B cell (primary cell): ENCODE measurements around the gene GPA33. TPM values are rescaled to one million over a fixed set of nuclear protein-coding genes. Genes with fewer than 3 reads are reported as not detected.

Experiments used
- ATAC-seq: fragments of 200-7000 bp; cut with Tn5 transposase; one replicate; pipeline ENCODE4 v1.10.0; 2021; ENCODE audit warnings: low read depth, mild to moderate bottlenecking, moderate number of reproducible peaks, moderate library complexity
- CTCF ChIA-PET: fragments of 350-600 bp; sonication (Branson Sonifier 250); formaldehyde crosslinking; loops from one replicate; lab custom pipeline; 2021; ENCODE audit warnings: antibody characterized with exemption, inconsistent platforms; lab: Charles Lee
- POLR2A ChIA-PET: fragments of 350-600 bp; sonication (Branson Sonifier 250); formaldehyde crosslinking; loops from one replicate; lab custom pipeline; 2021; ENCODE audit warnings: antibody characterized with exemption; lab: Charles Lee
- DNase-seq: peaks from one replicate; pipeline ENCODE4 v3.0.0; 2013
- H2AFZ ChIP-seq: 2 replicates; pipeline ENCODE4 v1.6.1; 2012; ENCODE audit warnings: mild to moderate bottlenecking, low read depth, low read length; ENCODE audit not compliant: insufficient read depth, poor library complexity, severe bottlenecking
- H3K27ac ChIP-seq, 2 donors: 1 replicate in 1 of 2; 2 replicates in 1 of 2; pipeline ENCODE4 v1.5.1; 2012 to 2013; ENCODE audit warnings: low read length in 2 of 2, mild to moderate bottlenecking in 2 of 2, moderate library complexity in 1 of 2
- H3K27me3 ChIP-seq, 4 experiments: fragments of 200-600 bp in 1 of 4; sonication (generic) in 1 of 4; replicated peaks in 1 of 4; 1 replicate in 2 of 4; 2 replicates in 2 of 4; pipeline versions ENCODE4 v1.6.1 to v1.7.0; 2013 to 2016; ENCODE audit warnings: low read length in 3 of 4, mild to moderate bottlenecking in 2 of 4, mixed read lengths in 1 of 4, moderate library complexity in 1 of 4; ENCODE audit not compliant: insufficient read depth in 4 of 4, control insufficient read depth in 3 of 4; ENCODE audit errors: control extremely low read depth in 1 of 4
- H3K36me3 ChIP-seq, 2 experiments: replicated peaks in 1 of 2; 1 replicate in 1 of 2; 2 replicates in 1 of 2; pipeline versions ENCODE4 v1.6.1 to v1.7.1; 2013; ENCODE audit warnings: low read length in 1 of 2; ENCODE audit not compliant: insufficient read depth in 2 of 2, control insufficient read depth in 1 of 2; ENCODE audit errors: control extremely low read depth in 1 of 2, extremely low read depth in 1 of 2
- H3K4me1 ChIP-seq, 2 donors: fragments of 200-600 bp in 1 of 2; sonication (generic) in 1 of 2; 1 replicate in 1 of 2; 2 replicates in 1 of 2; pipeline versions ENCODE4 v1.5.1 to v1.6.1; 2013 to 2017; ENCODE audit warnings: low read length in 2 of 2; ENCODE audit not compliant: control insufficient read depth in 2 of 2, insufficient read depth in 2 of 2
- H3K4me2 ChIP-seq: replicated peaks from 2 replicates; pipeline ENCODE3; 2012; ENCODE audit warnings: mild to moderate bottlenecking, low read depth, low read length; ENCODE audit not compliant: poor library complexity, severe bottlenecking
- H3K4me3 ChIP-seq, 5 experiments: fragments of 200-600 bp in 1 of 5; sonication (generic) in 1 of 5; 1 replicate in 3 of 5; 2 replicates in 2 of 5; pipeline versions ENCODE4 v1.5.1 to v1.7.0; 2011 to 2016; ENCODE audit warnings: low read length in 4 of 5, mild to moderate bottlenecking in 4 of 5, low read depth in 2 of 5, control low read depth in 1 of 5, moderate library complexity in 1 of 5; ENCODE audit not compliant: insufficient read depth in 1 of 5; ENCODE audit errors: control extremely low read depth in 1 of 5, extremely low read depth in 1 of 5
- H3K79me2 ChIP-seq: fragments of 200-600 bp; sonication (generic); one replicate; pipeline ENCODE4 v1.6.0; 2016; ENCODE audit warnings: low read length; ENCODE audit not compliant: control insufficient read depth, insufficient read depth
- H3K9ac ChIP-seq: fragments of 200-600 bp; sonication (generic); 2 replicates; pipeline ENCODE4 v1.6.1; 2017; ENCODE audit warnings: mild to moderate bottlenecking, low read length, moderate library complexity
- H3K9me3 ChIP-seq, 3 donors: one replicate each; pipeline versions ENCODE4 v1.6.1 to v1.7.1; 2013; ENCODE audit warnings: low read length in 2 of 3; ENCODE audit not compliant: control insufficient read depth in 2 of 3, insufficient read depth in 1 of 3; ENCODE audit errors: control extremely low read depth in 1 of 3
- H4K20me1 ChIP-seq: 2 replicates; pipeline ENCODE4 v1.6.0; 2012; ENCODE audit warnings: mild to moderate bottlenecking, low read length; ENCODE audit not compliant: insufficient read depth, control insufficient read depth, poor library complexity, severe bottlenecking
- H3K27ac Mint-ChIP-seq: one replicate; pipeline ENCODE4 v1.8.0; 2021; ENCODE audit warnings: mixed read lengths
- H3K27me3 Mint-ChIP-seq: one replicate; pipeline ENCODE4 v1.8.0; 2021; ENCODE audit warnings: mixed read lengths
- H3K4me1 Mint-ChIP-seq: one replicate; pipeline ENCODE4 v1.8.0; 2021; ENCODE audit warnings: mixed read lengths
- H3K4me3 Mint-ChIP-seq: one replicate; pipeline ENCODE4 v1.8.0; 2021; ENCODE audit warnings: mixed read lengths
- H3K9me3 Mint-ChIP-seq: one replicate; pipeline ENCODE4 v1.8.0; 2022; ENCODE audit warnings: mixed read lengths; ENCODE audit not compliant: insufficient read depth
- EZH2 ChIP-seq: IDR thresholded peaks from 2 replicates; pipeline ENCODE4 v1.6.1; 2012; ENCODE audit warnings: borderline replicate concordance, low read depth, mild to moderate bottlenecking, moderate library complexity, low read length; ENCODE audit not compliant: insufficient read depth, poor library complexity, severe bottlenecking
- WGBS: methylation state at CpG from one replicate; pipeline ENCODE4 v1.1.5; 2013; ENCODE audit warnings: missing lambda C conversion rate; ENCODE audit not compliant: insufficient coverage; 5-methylcytosine and 5-hydroxymethylcytosine counted together
- intact Hi-C: fragments of 100-400 bp; cut with micrococcal nuclease; formaldehyde crosslinking; loops from one replicate; pipeline ENCODE4 v1.10.0; 2022
- polyA plus RNA-seq: library from polyadenylated mRNA; depleted of rRNA; stranded (reverse); fragments of >200 nt; gene quantifications from 2 replicates; pipeline ENCODE4 v1.2.3, GENCODE V29; 2012
- total RNA-seq, 2 donors: library from RNA; stranded (reverse); fragments of 120-200 nt in 1 of 2; gene quantifications; 1 replicate in 1 of 2; 2 replicates in 1 of 2; pipeline versions ENCODE4 v1.2.3 to v1.2.4, GENCODE V29; 2013 to 2022
- TF ChIP-seq, protein P1 (sequence below): fragments of 200-600 bp; IDR thresholded peaks from one replicate; pipeline ENCODE4 v1.8.0; 2022; ENCODE audit warnings: antibody characterized with exemption, mild to moderate bottlenecking

The GPA33 gene
- total and polyA plus RNA-seq, 2 donors (not counting 1 experiment from before 2014, with no cell fraction given): 0.91 to 2.4 TPM

- H4K20me1 ChIP-seq: no peaks in the 10 kb centered on the region
- H3K4me2 ChIP-seq: no peak overlapping the region
- no peak overlapping the region for H3K27ac ChIP-seq
- H3K27me3 ChIP-seq: peaks cover 0 to 5% (median 0%) of the 10 kb centered on the region in 4 experiments
- no peaks in the 10 kb centered on the region for H3K79me2 ChIP-seq
- peaks cover 28 to 40% of the 10 kb centered on the region in 2 donors for H3K4me1 ChIP-seq
- intact Hi-C loops: no loop called here
- ChIA-PET CTCF (no interaction called here), POLR2A (no interaction called here)
- TF ChIP-seq, protein P1, sequence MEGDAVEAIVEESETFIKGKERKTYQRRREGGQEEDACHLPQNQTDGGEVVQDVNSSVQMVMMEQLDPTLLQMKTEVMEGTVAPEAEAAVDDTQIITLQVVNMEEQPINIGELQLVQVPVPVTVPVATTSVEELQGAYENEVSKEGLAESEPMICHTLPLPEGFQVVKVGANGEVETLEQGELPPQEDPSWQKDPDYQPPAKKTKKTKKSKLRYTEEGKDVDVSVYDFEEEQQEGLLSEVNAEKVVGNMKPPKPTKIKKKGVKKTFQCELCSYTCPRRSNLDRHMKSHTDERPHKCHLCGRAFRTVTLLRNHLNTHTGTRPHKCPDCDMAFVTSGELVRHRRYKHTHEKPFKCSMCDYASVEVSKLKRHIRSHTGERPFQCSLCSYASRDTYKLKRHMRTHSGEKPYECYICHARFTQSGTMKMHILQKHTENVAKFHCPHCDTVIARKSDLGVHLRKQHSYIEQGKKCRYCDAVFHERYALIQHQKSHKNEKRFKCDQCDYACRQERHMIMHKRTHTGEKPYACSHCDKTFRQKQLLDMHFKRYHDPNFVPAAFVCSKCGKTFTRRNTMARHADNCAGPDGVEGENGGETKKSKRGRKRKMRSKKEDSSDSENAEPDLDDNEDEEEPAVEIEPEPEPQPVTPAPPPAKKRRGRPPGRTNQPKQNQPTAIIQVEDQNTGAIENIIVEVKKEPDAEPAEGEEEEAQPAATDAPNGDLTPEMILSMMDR: no peak
- no peak for TF ChIP-seq EZH2
- DNase-seq: no peak
- peak overlapping the region in 1 of 5 experiments; percentile 40 for H3K4me3 ChIP-seq
- H3K27ac Mint-ChIP-seq: no peak overlapping the region
- no peak overlapping the region for H3K9ac ChIP-seq
- no peak for ATAC-seq
- peaks cover 8% of the 10 kb centered on the region for H3K9me3 Mint-ChIP-seq
- 100% methylated on average over 1 of the region's 4 CpGs for WGBS
- H3K27me3 Mint-ChIP-seq: peaks cover 14% of the 10 kb centered on the region
- no peak overlapping the region for H3K4me3 Mint-ChIP-seq
- peaks cover 1 to 9% (median 3%) of the 10 kb centered on the region in 3 donors for H3K9me3 ChIP-seq
- peaks cover 40% of the 10 kb centered on the region for H3K4me1 Mint-ChIP-seq
- H2AFZ ChIP-seq: peak overlapping the region; percentile 50
- no peaks in the 10 kb centered on the region for H3K36me3 ChIP-seq
Measured at GRCh38 chr1:167106119-167106461, 15.9 kb upstream of the GPA33 start.

DNA sequence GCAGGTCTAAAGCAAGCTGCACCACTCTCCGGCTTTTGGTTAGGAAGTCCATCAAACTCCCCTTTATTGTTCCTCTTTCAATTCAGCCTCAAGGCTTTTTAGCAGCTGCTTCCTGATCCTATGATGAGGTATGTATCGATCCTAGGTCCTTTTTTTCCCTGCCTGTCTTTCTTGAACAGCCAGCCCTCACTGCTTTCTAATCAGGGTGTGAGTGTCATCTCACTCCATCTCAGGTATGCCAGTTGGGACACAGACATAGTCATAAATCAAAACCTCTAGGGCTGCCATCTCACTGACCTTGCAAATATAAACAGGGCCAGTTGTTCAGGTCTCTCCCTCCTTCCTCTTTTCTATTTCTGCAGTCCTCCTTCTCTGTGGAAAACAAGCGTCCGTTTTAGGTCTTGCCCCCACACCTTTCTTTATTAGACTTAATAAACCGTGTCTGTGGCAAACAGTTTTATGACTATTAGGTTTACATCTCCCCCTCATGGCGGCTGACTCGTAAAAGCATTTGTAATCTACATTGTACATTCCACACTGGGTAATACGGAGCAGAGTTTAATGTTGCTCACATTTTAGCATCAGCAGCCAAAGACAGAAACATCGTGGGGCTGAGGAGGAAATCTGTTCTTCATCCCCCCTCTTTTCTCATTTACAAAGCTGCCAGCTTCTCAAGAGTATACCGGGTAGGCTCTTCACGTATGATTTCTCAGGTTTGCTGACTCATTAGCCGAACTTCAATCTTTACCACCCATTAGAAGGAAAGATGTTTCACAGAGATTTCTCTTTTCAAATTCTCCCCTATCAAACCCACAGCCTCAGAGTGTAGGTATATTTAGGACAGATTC, 15.3 kb upstream of the GPA33 start:
- no peak overlapping the region for H3K27ac Mint-ChIP-seq
- Histone ChIP-seq H3K79me2 (no peaks in the 10 kb centered on the region), H3K9ac (peak overlapping the region; percentile 26), H3K36me3 (no peaks in the 10 kb centered on the region), H3K27me3 (peaks cover 0 to 5% (median 0%) of the 10 kb centered on the region in 4 experiments), H3K4me1 (peaks cover 28 to 40% of the 10 kb centered on the region in 2 donors), H3K4me2 (peak overlapping the region; percentile 62), H2AFZ (peak overlapping the region; percentile 50), H4K20me1 (no peaks in the 10 kb centered on the region), H3K9me3 (peaks cover 0 to 7% (median 3%) of the 10 kb centered on the region in 3 donors), H3K27ac (no peak overlapping the region), H3K4me3 (peak overlapping the region in 2 of 5 experiments; percentile 2 to 40)
- peaks cover 10% of the 10 kb centered on the region for H3K27me3 Mint-ChIP-seq
- H3K9me3 Mint-ChIP-seq: peaks cover 6% of the 10 kb centered on the region
- H3K4me1 Mint-ChIP-seq: peaks cover 38% of the 10 kb centered on the region
- peak; percentile 37 for DNase-seq
- WGBS: 14% methylated on average over 3 of the region's 12 CpGs
- TF ChIP-seq EZH2: no peak
- TF ChIP-seq, protein P1: no peak
- intact Hi-C loops: no loop called here
- H3K4me3 Mint-ChIP-seq: peak overlapping the region; percentile 73
- peak; percentile 33 for ATAC-seq
- CTCF ChIA-PET: interaction anchor here (0.6 to 1.0 kb wide), 4 partner anchors 195 to 439 kb away, joined by 3 to 7 read pairs (median 3); no protein-coding TSS in a partner anchor
- POLR2A ChIA-PET: no interaction called here
